Measurements from ENCODE around the gene PLOD2. TPM values are rescaled to one million over a fixed set of nuclear protein-coding genes. Genes with fewer than 3 reads are reported as not detected.

PLOD2 gene
- total and polyA plus RNA-seq, 2 of the 8 experiments (the other 6 are each of a cell fraction or from before 2014, with no cell fraction given), result 4.0 to 28.7 TPM

DNA sequence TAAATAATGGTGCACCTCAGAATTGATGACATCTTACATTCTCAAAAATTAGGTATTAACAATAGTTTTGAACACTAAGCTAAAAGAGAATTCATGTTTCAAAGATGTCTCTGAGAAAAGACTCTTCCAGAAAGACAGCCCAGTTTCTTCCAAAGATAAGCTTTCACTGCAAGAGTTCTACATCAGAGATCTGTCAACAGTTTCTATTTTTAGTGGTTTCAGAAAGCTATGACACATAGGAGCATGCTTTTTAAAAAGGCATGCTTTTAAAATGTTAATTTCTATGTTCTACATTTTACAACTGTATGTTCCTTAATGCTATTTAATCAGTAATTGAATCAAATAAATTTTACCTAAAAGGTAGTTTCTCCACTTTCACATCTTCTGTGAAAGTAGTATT is 88.2 kb downstream of the PLOD2 start:
- CTCF ChIA-PET (ENCODE audit: partially characterized antibody), result interaction anchor here (0.9 to 2.5 kb wide), 3 partner anchors 7 to 116 kb away, joined by 4 to 16 read pairs (median 5); no protein-coding TSS in a partner anchor
- no peak for FAIRE-seq

More for the DNA sequence above, 88.2 kb downstream of the PLOD2 start:
- H4K5ac ChIP-seq (ENCODE audit: insufficient read length, low read depth, low read length), result no peak overlapping the region
- no peaks in the 10 kb centered on the region for H4K20me1 ChIP-seq (replicated peaks in 1 of 2; ENCODE audit: control insufficient read depth in 1 of 2, insufficient read depth in 2 of 2, low read length in 2 of 2)
- DNase-seq (ENCODE audit: low read depth in 1 of 2, low spot score in 2 of 2), result no peak
- no peak overlapping the region for H2BK12ac ChIP-seq (ENCODE audit: low read depth, low read length)
- no peak overlapping the region for H2BK20ac ChIP-seq (ENCODE audit: low read length)
- no peak overlapping the region for H4K8ac ChIP-seq (ENCODE audit: extremely low read depth, insufficient read depth, low read length)
- TF ChIP-seq YY1 (IDR thresholded peaks at IDR 0.05; ENCODE audit: low read depth, low read length) (no peak), HDAC6 (IDR thresholded peaks at IDR 0.05; ENCODE audit: low read depth, low read length) (no peak)
- POLR2A ChIA-PET (ENCODE audit: partially characterized antibody), result no interaction called here
- no peak overlapping the region for H3K27ac ChIP-seq (ENCODE audit: low read depth, low read length)
- H3K56ac ChIP-seq (replicated peaks; ENCODE audit: insufficient read length, low read depth, low read length), result no peak overlapping the region
- no peak overlapping the region for H3K14ac ChIP-seq (ENCODE audit: insufficient read length)
- H3K27me3 ChIP-seq (replicated peaks in 1 of 4; ENCODE audit: control insufficient read depth in 3 of 4, extremely low read depth in 1 of 4, insufficient read depth in 3 of 4, low read length in 3 of 4), result no peaks in the 10 kb centered on the region
- H2AK5ac ChIP-seq (ENCODE audit: low read depth, low read length), result no peak overlapping the region
- no peak overlapping the region for H2BK5ac ChIP-seq (ENCODE audit: low read depth, low read length)
- no peaks in the 10 kb centered on the region for H3K9me3 ChIP-seq (ENCODE audit: insufficient read depth in 2 of 2, low read depth in 1 of 2, low read length in 1 of 2)
- H3K4ac ChIP-seq (replicated peaks; ENCODE audit: insufficient read length, low read depth, low read length), result no peak overlapping the region
- H3K23me2 ChIP-seq (ENCODE audit: low read depth, low read length), result no peaks in the 10 kb centered on the region
- no peak overlapping the region for H3K9ac ChIP-seq (replicated peaks in 1 of 4; ENCODE audit: extremely low read depth in 1 of 4, low read depth in 3 of 4, low read length in 3 of 4)
- H3K4me3 ChIP-seq (ENCODE audit: extremely low read depth in 1 of 4, insufficient read depth in 2 of 4, low read depth in 3 of 4, low read length in 4 of 4), result no peak overlapping the region
- no peak overlapping the region for H3K23ac ChIP-seq (ENCODE audit: insufficient read length)
- H2AFZ ChIP-seq (ENCODE audit: low read length), result no peak overlapping the region
- no peak overlapping the region for H2BK120ac ChIP-seq (replicated peaks; ENCODE audit: low read depth, low read length)
- H3K18ac ChIP-seq (ENCODE audit: extremely low read depth, low read length), result no peak overlapping the region
- no peak overlapping the region for H4K91ac ChIP-seq (replicated peaks; ENCODE audit: insufficient read length, low read length)
- no peaks in the 10 kb centered on the region for H3K79me1 ChIP-seq (ENCODE audit: low read depth, low read length)
- H3K36me3 ChIP-seq (ENCODE audit: control insufficient read depth in 2 of 4, insufficient read depth in 4 of 4, low read length in 3 of 4), result peaks cover 0 to 4% (median 0%) of the 10 kb centered on the region in 4 experiments; a peak in 1 of 8 replicates
- no peaks in the 10 kb centered on the region for H3K79me2 ChIP-seq (ENCODE audit: control insufficient read depth in 1 of 2, insufficient read depth in 2 of 2, low read length in 2 of 2)
- H3K4me1 ChIP-seq (replicated peaks in 1 of 4; ENCODE audit: control insufficient read depth in 3 of 4, insufficient read depth in 4 of 4, low read length in 3 of 4), result no peaks in the 10 kb centered on the region
- no peak overlapping the region for H3K4me2 ChIP-seq (ENCODE audit: insufficient read depth in 1 of 2, low read depth in 2 of 2, low read length in 2 of 2)
- no peak overlapping the region for H2BK15ac ChIP-seq (ENCODE audit: low read length)

All from H1 (cell line).